IPS-18a (cell line): Measurements from ENCODE around the gene ABCC5.

Experiments used
- H3K27ac ChIP-seq: one replicate; pipeline ENCODE4 v1.5.1; 2013; ENCODE audit warnings: low read length
- H3K27me3 ChIP-seq: one replicate; pipeline ENCODE4 v1.6.1; 2013; ENCODE audit warnings: mild to moderate bottlenecking, low read length; ENCODE audit not compliant: control insufficient read depth, insufficient read depth
- H3K36me3 ChIP-seq: one replicate; pipeline ENCODE4 v1.6.1; 2013; ENCODE audit warnings: low read depth, low read length; ENCODE audit not compliant: control insufficient read depth
- H3K4me1 ChIP-seq: one replicate; pipeline ENCODE4 v1.6.1; 2013; ENCODE audit warnings: low read depth, low read length; ENCODE audit not compliant: control insufficient read depth
- H3K4me3 ChIP-seq: one replicate; pipeline ENCODE4 v1.5.1; 2013; ENCODE audit warnings: low read length
- H3K9ac ChIP-seq: one replicate; pipeline ENCODE4 v1.6.1; 2013; ENCODE audit warnings: mild to moderate bottlenecking, low read length, moderate library complexity
- H3K9me3 ChIP-seq: one replicate; pipeline ENCODE4 v1.6.1; 2013; ENCODE audit warnings: low read depth, low read length; ENCODE audit not compliant: control insufficient read depth

ABCC5 gene

DNA sequence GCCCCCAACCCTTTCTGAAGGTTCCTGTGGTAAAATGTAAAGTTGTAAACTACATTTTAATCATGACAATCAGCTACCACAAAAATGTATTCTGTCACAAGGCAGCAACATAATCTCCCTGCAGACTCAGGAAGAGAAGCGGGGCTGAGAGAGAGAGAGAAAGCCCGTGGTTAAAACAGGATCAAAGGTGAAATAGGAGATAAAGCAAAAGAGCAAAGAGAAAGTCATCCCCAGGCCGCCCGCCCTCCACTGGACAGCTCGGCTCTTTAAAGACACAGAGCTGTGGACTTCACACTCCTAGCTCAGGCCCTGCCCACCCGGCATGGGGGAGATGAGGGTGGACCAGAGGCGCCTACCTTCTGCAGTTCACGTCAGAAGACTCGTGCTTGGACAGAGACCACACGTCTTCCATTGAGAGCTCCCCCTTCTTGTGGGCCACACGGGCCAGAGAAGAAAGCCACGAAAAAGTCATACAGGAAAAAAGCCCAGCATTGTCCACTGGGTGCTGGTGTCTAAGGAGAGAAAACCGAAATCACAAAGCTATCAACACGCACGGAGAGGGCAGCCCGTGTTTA is 29.4 kb downstream of the ABCC5 start:
- no peak overlapping the region for H3K4me3 ChIP-seq
- H3K4me1 ChIP-seq = peaks cover 16% of the 10 kb centered on the region
- no peaks in the 10 kb centered on the region for H3K27me3 ChIP-seq
- H3K36me3 ChIP-seq = peaks cover 17% of the 10 kb centered on the region
- no peak overlapping the region for H3K27ac ChIP-seq
- H3K9ac ChIP-seq = no peak overlapping the region
- H3K9me3 ChIP-seq = no peaks in the 10 kb centered on the region

DNA sequence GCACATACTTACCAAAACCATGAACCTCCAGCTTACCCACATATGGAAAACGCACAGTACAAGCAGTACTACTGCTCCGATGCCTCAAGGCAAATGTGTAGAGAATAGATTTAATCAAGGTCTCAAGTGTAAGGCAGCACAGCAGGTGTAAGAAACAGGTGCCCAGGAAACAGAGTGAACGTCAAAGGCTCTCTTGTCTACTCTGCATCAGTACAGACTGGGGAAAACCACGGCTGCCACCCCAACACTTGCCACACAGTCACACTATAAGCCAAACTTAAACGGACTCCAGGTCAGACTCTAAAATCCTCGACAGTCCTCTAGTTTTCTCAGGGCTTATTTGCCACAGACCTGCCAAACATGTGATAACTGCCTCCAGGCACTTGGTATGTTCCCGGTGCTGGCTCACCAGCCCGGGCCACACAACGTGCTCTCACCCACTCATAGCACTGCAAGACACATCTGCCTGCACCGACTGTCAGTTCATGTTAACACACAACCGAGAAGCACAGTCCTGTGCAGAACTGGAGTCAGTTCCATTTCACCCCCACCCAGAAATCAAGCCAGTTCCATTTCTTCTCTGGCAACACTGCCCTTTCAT is 30.6 kb downstream of the ABCC5 start:
- H3K4me1 ChIP-seq = peaks cover 16% of the 10 kb centered on the region
- H3K27ac ChIP-seq = no peak overlapping the region
- no peak overlapping the region for H3K9ac ChIP-seq
- no peaks in the 10 kb centered on the region for H3K27me3 ChIP-seq
- H3K4me3 ChIP-seq = no peak overlapping the region
- H3K9me3 ChIP-seq = no peaks in the 10 kb centered on the region
- H3K36me3 ChIP-seq = peaks cover 27% of the 10 kb centered on the region

DNA sequence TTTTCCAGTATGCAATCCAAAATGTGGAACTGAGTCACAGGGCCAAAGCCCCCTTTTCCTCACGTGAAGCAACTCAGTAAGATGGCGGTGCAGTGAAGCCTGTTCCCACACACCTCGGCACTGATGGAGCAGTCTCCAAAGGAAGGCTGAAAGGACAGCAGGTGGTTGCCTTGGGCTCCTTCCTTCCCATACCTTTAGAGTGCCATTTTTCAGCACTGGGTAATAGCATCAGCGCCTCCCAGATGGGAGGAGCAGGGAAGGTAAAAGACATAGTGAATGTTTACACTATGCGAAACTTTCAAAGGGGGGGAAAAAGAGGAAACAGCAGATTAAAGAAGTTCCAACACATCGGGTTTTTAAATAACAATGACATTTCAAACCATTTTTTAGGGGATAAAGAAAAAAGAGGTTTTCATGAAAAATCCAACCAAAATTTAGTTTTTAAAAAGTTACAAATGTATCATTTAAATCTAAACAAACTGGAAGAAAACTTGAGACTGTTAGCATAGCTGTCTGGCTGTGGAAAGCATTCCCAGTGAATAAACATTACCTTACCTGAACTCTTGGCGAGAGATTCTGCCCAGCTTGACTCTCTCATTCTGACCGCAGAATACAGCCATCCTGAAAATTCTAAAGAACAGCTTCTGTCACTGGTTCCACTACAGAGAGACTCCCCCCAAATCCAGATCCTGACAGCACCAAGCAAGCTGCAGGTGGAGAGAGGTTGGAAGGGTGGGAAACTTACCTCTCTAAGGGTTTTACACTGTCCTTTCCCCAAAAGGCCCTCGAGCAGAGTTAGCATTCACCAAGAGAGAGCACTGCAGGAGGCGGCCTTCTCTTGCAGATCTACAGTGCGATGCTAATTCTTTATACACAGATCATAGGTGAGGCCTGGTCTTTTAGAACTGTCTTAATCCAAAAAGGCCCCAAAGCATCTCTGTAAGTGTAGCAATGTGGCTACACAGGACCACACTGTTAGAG is 32.6 kb downstream of the ABCC5 start:
- Histone ChIP-seq H3K9me3 (no peaks in the 10 kb centered on the region), H3K9ac (no peak overlapping the region), H3K36me3 (peaks cover 30% of the 10 kb centered on the region), H3K27ac (no peak overlapping the region), H3K4me1 (peaks cover 16% of the 10 kb centered on the region), H3K4me3 (no peak overlapping the region), H3K27me3 (no peaks in the 10 kb centered on the region)

DNA sequence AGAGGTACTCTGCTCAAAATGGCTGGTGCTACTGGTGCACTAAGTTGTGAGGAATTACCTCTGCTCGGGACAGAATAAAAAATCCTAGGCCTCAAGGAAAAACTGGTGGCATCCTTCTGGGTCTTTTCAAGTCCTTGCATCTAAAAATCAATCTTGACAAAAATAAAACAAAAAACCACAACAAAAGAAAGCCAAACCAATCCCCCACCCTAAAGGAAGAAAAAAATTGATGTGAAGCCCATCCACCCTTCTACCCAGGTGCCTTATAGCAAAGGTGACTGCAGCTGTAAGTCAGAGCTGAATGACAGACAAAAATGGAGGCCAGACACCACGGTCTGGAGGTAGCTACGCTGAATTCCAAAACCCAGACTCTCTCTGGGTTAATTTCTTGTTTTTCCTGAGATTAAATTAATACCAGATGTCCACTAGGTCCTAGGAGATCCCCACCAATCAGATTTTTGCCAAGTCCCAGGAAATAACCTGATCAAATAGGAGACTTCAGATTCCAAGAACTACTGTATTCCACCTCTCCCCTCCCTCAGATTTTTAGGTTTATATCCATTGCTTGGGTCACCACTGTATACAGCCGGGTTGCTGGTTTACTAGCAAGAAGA is 33.5 kb downstream of the ABCC5 start:
- H3K4me1 ChIP-seq = peaks cover 16% of the 10 kb centered on the region
- no peaks in the 10 kb centered on the region for H3K9me3 ChIP-seq

DNA sequence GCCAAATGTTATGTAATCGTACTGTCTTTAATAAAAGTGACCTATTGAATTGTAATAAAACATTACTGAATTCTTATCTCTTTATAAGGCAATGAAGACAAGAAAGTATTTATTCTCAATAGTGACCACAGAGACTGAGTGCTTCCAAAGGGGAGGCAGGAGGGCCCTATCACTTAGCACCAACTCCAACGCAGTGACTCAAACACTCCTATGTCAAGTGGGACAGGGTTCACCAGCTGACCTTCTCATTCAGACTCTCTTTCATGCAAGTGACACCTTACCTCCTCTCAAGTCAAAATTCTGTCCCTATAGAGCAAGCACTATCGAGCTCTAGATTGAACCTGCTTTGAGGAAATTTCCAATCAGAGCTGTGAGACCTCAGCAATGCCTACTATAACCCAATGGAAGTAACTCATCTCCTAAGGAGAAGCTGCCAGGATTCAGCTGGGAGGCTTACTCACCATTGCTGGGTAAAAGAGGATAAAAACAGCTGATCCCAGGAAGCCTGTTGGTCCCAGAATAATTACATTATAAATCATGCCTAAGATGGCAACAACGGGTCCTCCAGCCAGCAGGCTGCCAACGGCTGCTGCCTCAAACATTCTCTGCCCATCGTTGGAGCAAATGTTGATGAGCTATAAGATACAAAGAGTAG is 35.6 kb downstream of the ABCC5 start:
- Histone ChIP-seq H3K9me3 (no peaks in the 10 kb centered on the region), H3K36me3 (peaks cover 23% of the 10 kb centered on the region), H3K9ac (no peak overlapping the region), H3K27me3 (no peaks in the 10 kb centered on the region), H3K4me1 (peaks cover 16% of the 10 kb centered on the region), H3K4me3 (no peak overlapping the region), H3K27ac (no peak overlapping the region)

More for the DNA sequence above, 33.5 kb downstream of the ABCC5 start:
- Histone ChIP-seq H3K36me3 (peaks cover 30% of the 10 kb centered on the region), H3K9ac (no peak overlapping the region), H3K4me3 (no peak overlapping the region), H3K27me3 (no peaks in the 10 kb centered on the region), H3K27ac (no peak overlapping the region)

DNA sequence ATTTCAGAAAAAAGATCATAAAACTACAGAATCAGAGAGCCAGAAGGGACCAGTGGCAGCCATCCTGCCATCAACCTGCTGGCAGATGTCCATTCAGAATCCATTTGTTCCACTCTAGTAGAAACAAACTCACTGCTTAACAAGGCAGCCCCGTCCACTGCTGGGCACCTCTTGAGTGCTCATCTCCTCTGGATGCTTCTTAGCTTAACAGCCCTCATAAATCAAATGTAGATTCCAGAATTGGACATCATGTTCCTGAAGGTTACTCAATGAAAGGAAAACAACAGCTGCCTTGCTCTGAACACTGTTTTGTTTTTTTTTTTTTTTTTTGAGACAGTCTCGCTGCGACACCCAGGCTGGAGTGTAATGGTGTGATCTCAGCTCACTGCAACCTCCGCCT is 37.3 kb downstream of the ABCC5 start:
- peaks cover 18% of the 10 kb centered on the region for H3K36me3 ChIP-seq
- H3K27ac ChIP-seq = no peak overlapping the region
- no peaks in the 10 kb centered on the region for H3K9me3 ChIP-seq
- no peak overlapping the region for H3K4me3 ChIP-seq
- no peaks in the 10 kb centered on the region for H3K27me3 ChIP-seq
- no peak overlapping the region for H3K9ac ChIP-seq
- H3K4me1 ChIP-seq = peaks cover 13% of the 10 kb centered on the region

DNA sequence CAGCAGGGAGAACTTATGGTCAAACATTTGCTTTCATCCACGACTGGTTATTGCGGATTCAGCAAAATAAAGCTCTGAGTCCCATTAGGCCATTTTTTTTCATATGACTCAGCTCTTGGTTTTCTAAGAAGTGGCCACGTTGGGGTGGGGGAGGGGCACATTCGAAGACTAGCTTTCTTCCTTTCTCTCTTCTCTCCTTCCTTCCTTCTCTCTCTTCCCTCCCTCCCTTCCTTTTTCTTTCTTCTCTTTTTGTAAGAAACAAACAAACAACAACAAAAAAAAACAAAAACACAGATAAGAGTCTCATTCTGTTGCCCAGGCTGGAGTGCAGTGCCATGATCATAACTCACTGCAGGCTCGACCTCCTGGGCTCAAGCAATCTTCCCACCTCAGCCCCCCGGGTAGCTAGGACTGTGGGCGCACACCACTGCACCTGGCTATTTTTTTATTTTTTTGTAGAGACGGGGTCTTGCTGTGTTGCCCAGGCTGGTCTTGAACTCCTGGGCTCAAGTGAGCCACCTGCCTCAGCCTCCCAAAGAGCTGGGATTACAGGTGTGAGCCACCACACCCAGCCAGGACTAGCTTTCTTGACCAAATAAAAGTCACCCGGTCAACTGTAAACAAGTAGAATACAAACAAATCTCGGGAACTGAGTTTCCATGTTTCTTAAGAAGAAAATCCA is 41.6 kb downstream of the ABCC5 start:
- no peaks in the 10 kb centered on the region for H3K4me1 ChIP-seq
- H3K9me3 ChIP-seq = no peaks in the 10 kb centered on the region
- no peak overlapping the region for H3K4me3 ChIP-seq
- H3K27me3 ChIP-seq = no peaks in the 10 kb centered on the region
- H3K9ac ChIP-seq = no peak overlapping the region
- no peak overlapping the region for H3K27ac ChIP-seq
- peaks cover 9% of the 10 kb centered on the region for H3K36me3 ChIP-seq

DNA sequence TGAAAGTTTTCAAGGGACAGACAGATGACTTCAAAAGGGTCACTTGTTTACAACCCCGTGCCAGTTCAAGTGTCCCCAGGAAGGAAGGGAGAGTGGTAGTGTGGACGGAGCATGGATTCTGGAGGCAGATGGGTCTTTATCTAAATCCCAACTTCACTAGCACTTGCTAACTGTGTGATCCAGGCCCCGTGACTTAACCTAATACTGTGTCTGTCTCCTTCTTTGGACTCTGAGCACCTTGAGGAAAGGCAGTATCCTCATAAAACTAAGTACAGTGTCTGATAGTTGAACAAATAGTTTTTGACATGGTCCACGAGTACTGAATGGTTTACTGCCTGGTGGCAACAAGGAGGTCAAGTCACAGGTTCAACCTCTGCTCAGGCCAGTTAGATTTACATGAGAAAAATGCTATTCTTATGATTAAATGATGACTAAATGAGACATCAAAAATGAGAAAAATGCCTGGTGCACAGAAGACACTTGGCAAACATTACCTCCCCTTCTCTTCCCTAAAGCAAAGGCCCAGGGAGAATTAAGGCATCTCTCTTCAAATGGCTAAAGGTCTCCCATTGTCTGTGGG is 48.9 kb downstream of the ABCC5 start:
- Histone ChIP-seq H3K27me3 (no peaks in the 10 kb centered on the region), H3K4me1 (no peaks in the 10 kb centered on the region), H3K4me3 (no peak overlapping the region), H3K9me3 (no peaks in the 10 kb centered on the region), H3K9ac (no peak overlapping the region), H3K27ac (no peak overlapping the region), H3K36me3 (peaks cover 27% of the 10 kb centered on the region)

DNA sequence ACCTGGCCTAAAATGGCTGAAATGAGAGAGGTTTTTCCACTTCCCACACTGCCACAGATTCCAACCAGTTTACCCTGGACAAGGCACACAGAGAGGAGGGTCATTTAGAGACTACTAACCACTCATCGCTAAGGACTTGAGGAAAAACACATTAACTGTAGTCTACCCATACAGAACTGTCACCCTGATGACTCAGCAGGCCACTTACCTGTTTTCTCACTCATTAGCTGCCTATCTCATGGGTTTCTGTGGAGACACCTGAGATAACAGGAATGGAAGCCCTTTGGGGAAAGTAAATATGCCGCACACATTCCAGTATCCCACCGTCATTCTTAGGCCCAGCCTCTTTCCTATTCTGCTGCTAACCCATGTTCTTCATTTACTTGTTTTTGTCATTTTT is 50.0 kb downstream of the ABCC5 start:
- no peaks in the 10 kb centered on the region for H3K27me3 ChIP-seq
- H3K27ac ChIP-seq = no peak overlapping the region
- no peaks in the 10 kb centered on the region for H3K4me1 ChIP-seq
- H3K4me3 ChIP-seq = no peak overlapping the region
- no peak overlapping the region for H3K9ac ChIP-seq
- H3K9me3 ChIP-seq = no peaks in the 10 kb centered on the region
- H3K36me3 ChIP-seq = peaks cover 31% of the 10 kb centered on the region

DNA sequence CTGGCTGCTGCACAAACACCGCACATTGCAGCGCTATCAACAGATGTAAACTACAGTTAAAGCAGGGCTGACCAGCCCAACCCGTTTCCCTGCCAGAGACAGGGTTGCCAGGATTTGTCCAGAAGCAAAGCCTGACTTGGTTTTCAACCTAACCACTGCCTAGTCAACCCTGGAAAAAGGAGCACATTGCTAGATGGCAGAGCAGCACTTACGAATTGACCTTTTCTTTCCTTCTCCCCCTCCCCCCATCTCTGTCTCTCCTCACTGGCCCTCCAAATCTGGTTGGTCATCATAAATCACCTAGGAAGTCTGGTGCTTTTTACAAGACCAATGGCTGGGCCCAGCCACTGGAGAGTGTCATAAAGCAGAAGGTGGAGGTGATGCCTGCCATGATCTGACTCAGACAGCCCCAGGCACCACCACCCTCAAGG is 51.3 kb downstream of the ABCC5 start:
- Histone ChIP-seq H3K4me3 (no peak overlapping the region), H3K36me3 (peaks cover 32% of the 10 kb centered on the region)

More for the DNA sequence above, 51.3 kb downstream of the ABCC5 start:
- Histone ChIP-seq H3K9ac (no peak overlapping the region), H3K9me3 (no peaks in the 10 kb centered on the region), H3K27ac (no peak overlapping the region), H3K27me3 (no peaks in the 10 kb centered on the region), H3K4me1 (no peaks in the 10 kb centered on the region)
